GM12874 (cell line): ENCODE data around the gene ZBTB17.
A peak's percentile ranks its signal among the peaks of the same experiment; 100 is the strongest.

ENCODE experiments used
- TF ChIP-seq, protein P1 (sequence below): IDR thresholded peaks from 2 replicates; pipeline ENCODE4 v1.5.1; 2011; ENCODE audit warnings: low read depth, mild to moderate bottlenecking, control low read depth, low read length, moderate library complexity; ENCODE audit not compliant: insufficient read depth

Gene ZBTB17

DNA sequence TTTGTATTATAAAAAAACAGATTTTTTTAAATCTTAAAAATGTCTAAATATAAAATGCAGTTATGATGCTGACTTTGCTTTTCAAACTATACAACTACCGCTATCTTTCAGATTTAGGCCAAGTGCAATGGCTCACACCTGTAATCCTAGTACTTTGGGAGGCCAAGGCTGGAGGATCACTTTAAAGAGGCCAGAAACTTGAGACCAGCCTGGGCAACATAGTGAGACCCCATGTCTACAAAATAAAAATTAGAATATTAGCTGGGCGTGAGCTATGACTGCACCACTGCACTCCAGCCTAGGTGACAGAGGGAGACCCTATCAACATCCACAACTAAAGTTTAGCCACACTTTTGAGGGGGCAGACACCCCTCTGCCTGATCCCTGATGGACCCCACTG is 20.3 kb downstream of the ZBTB17 start:
- TF ChIP-seq, protein P1, sequence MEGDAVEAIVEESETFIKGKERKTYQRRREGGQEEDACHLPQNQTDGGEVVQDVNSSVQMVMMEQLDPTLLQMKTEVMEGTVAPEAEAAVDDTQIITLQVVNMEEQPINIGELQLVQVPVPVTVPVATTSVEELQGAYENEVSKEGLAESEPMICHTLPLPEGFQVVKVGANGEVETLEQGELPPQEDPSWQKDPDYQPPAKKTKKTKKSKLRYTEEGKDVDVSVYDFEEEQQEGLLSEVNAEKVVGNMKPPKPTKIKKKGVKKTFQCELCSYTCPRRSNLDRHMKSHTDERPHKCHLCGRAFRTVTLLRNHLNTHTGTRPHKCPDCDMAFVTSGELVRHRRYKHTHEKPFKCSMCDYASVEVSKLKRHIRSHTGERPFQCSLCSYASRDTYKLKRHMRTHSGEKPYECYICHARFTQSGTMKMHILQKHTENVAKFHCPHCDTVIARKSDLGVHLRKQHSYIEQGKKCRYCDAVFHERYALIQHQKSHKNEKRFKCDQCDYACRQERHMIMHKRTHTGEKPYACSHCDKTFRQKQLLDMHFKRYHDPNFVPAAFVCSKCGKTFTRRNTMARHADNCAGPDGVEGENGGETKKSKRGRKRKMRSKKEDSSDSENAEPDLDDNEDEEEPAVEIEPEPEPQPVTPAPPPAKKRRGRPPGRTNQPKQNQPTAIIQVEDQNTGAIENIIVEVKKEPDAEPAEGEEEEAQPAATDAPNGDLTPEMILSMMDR, result no peak

DNA sequence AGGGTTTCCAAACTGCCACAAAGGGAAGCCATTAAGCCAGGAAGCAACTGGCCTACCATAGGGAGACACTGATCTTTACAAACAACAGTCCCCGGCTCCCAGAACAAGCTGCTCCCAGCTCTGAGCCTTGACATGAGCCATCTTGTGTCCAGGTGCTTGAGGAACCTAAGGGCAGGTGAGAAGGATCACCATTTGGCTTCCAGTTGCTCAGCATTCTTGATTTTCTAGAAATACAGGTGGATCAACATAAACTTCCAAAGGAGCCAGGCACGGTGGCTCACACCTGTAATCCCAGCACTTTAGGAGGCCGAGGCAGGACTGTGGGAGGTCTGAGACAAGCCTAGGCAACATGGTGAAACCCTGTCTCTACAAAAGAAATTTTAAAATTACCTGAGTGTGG is 21.6 kb downstream of the ZBTB17 start:
- TF ChIP-seq, protein P1, result no peak

DNA sequence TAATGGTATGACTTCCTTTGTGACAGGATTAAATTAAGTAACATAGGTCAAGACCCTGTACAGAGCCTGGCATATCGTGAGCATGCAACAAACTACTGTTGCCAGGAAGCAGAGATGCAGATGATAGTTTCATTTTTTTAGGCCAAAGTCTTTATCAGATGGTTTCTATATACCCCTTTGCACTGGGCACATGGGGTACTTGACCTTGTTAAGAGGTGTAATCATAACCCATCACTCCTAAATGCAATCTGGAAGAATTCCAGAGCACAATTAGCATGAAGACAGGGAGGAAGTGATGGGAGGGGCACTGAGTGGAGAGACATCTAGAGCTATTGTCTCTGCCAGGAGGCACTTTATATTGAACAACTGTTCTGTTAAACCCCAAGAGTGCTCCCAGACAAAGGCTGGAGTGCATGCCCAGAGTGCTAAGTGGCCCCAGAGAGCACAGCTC is 22.1 kb downstream of the ZBTB17 start:
- TF ChIP-seq, protein P1, result no peak

DNA sequence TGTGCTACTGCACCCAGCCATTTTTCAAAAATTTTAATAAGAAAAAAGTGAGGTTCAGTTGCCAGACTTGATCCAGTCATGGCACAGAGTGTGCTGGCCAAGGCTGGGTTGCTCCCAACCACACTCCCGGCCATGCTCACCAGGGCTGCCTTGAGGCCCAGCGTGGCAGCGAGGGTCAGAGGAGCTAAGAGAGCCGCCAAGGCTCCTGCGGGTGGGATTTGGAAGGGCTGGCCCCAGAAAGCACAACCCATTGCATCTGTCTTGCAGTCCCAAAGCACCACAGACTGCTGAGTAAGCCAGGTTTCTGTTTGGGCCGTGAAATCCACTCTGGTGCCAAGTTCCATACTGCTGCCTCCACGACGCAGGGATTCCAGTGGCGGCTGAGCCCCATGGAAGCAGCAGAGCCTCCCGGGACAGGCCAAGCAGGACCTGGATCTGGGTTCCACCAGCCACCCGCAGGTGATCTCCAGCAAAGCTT is 22.6 kb downstream of the ZBTB17 start:
- TF ChIP-seq, protein P1, result no peak

DNA sequence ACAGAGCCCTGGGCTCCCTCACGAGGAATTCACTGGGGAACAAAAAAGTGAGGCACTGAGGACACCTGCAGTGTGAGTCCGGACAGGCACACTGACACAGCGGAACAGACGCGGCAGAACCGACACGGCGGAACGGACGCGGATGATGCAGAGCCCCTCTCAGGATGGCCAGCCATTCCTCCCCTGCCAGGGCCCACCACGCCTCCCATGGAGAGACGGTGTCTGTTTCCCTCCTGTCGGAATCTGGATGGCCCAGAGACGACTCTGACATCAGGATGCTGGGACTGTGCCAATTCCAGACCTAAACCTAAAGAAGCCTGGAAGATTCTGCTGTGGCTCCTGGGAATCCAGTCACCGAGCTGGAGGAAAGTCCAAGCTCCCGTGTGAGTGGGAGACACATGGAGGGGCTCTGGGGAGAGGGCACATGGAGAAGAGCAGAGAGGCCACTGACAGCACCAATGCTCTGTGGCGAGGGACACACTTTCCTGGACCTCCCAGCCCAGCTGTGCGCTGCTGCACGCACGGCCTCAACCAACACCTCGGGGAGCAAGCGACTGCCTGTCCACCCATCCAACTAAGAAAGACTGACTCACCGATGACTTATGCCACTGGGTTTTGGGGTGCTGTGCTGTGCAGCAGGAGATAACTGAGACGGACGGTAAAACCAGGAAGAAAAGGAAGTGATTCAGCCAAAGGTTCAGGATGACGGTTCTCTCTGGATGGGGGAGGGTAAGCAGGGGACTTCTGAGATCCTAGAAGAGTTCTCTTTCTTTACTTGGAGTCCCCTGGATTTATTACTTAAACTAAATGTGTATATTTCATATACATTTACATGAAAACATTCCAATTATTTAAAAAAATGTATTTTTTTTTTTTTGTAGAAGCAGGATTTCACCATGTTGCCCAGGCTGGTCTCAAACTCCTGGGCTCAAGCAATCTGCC is 23.3 kb downstream of the ZBTB17 start:
- TF ChIP-seq, protein P1, result no peak

DNA sequence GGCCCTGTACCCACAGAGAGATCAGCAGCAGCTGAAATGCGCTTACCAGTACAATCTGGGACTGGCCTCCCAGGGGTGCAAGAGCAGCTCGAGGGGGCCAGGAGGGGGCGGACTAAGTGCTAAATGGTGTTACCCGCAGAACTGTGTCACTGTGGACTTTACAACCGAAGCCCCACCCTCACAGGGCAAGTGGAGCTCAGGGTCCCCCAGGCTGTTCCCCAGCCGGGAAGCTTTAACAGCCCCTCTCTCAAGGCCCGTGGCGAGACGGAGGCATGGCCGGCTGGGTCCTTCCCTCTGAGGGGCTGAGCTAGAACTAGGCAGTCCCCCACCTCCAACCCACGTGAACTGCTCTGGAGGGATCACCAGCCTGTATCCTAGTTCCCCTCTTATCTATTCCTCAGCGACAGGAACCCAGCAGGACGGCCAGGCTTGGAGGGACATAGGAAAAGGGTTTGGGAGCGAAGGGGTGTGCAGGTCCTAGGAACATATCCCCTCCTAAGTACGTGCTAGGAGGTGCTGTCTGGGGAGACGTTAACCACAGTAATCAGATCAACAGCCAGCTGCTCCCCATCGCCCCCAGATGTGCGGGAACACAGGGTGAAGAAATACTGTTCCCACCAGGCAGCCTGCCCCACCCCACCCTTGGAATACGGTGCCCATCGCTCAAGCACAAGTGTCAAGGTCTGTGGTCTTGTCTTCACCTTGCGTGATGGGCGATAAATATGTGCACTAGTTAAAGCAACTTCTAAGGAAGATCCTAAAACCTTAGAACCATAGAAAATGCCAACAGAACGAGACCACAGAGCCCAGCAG is 24.4 kb downstream of the ZBTB17 start:
- TF ChIP-seq, protein P1, result 0 out of 2 replicates have a peak, but pooled peaks have one; percentile 13

DNA sequence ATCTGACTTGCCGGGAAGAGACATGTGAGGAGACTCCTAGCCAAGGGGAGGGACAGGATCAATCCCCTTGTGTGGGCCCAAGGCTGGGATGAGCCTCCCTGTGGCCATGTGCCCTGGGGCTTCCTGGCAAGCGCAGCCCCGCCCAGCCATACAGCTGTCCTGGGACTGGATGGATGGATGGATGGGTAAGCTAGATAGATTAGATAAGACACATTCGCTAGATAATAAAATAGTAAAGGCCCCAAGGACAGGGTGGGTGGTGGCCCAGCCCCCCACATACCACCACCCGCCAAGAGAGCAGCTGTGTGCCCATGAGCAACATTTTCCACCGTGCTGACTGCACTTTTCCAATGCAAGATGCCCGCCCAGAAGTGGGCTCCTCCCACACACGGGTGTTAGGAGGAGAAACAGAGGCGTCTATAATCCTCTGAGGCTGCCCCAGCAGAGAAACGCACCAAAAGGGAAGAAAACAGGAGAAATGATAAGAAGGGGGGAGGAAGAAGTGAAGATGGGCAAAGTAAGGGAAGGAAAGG is 25.1 kb downstream of the ZBTB17 start:
- TF ChIP-seq, protein P1, result no peak
